ENCODE data around the gene WASF3.

WASF3 gene

DNA sequence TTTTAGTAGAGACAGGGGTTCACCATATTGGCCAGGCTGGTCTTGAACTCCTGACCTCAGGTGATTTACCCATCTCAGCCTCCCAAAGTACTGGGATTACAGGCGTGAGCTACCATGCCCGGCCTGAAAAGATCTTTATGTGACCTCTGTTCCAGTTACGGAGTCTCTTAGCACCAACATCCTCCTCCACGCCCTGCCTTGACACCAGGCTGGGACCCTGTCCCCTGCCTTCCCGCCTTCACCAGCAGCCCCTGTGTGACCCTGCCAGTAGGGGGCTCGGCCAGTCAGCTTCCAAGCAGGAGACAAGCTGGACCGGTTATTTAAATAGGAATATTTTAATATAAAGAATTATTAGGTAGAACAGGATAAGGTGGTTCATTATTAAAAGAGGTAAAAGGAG is 148.9 kb downstream of the WASF3 start:
- TF ChIP-seq CTCF (IDR thresholded peaks at IDR 0.05; ENCODE audit: low read length) (no peak), EZH2 (IDR thresholded peaks at IDR 0.05; ENCODE audit: borderline replicate concordance, low read length) (no peak)
- no peaks in the 10 kb centered on the region for H3K4me1 ChIP-seq (ENCODE audit: insufficient read depth, low read length, severe bottlenecking)
- no peaks in the 10 kb centered on the region for H3K36me3 ChIP-seq (ENCODE audit: insufficient read depth, low read length)
- H3F3A ChIP-seq (ENCODE audit: insufficient read depth, low read length) = no peaks in the 10 kb centered on the region
- H3K27me3 ChIP-seq (ENCODE audit: insufficient read depth, low read length) = 0 out of 2 replicates have a peak, but pooled peaks cover 3% of the 10 kb centered on the region
- no peaks in the 10 kb centered on the region for H3K9me2 ChIP-seq (ENCODE audit: low read depth, low read length)
- H3K9ac ChIP-seq (ENCODE audit: low read length) = no peak overlapping the region
- no peak overlapping the region for H2AFZ ChIP-seq (ENCODE audit: low read length)
- no peak overlapping the region for H3K4me3 ChIP-seq (ENCODE audit: low read depth, low read length, poor library complexity, severe bottlenecking)
- H3K27ac ChIP-seq (ENCODE audit: low read depth, low read length, poor library complexity, severe bottlenecking) = no peak overlapping the region
- no peak overlapping the region for H3K4me2 ChIP-seq (ENCODE audit: low read length)
- H4K20me1 ChIP-seq (ENCODE audit: insufficient read depth, low read length) = no peaks in the 10 kb centered on the region
- no peaks in the 10 kb centered on the region for H3K79me2 ChIP-seq (ENCODE audit: insufficient read depth, low read length)
- H3K9me3 ChIP-seq (ENCODE audit: low read length) = no peaks in the 10 kb centered on the region

DNA sequence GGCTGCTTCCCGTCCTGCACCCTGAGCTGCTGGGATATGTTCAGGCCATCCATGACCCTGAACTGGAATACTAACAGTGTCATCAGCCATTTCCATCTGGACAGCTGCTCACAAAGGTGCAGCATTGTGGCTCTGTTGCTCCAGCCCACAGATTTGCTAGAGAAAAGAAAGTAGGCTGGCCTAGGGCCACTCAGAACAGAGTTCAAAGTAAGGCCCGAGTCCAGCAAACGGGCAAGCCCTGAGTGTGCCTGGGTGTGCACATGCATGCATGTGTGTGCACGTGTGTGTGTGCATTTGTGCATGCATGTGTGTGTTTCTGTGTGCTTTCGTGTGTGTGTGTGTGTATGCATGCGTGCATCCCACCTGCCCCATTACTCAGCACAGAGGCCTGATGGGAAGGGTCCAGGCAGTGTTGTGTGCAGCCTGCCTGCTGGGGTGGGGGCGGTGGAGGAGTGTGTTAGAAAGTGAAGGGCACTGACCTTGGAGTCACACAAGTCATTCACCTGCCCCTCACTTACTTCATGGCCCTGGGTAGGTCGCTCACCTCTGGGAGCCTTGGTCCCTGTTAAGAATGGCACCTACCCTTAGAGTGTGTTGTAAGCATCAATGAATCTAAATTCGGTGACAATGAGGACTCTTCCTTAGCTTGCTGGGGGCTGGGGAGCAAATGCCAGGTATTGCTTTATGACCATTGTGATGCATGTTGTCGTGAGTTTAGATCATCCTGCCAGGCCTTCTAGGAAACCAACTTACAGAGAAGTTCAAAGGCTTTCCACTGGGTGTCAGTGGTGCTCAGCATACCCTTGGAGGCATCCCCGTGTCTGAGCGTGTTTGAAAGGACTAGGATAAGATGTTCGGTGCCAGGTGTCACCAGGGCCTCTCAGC is 149.9 kb downstream of the WASF3 start:
- Histone ChIP-seq H3K9ac (ENCODE audit: low read length) (no peak overlapping the region), H3K9me3 (ENCODE audit: low read length) (no peaks in the 10 kb centered on the region), H3K9me2 (ENCODE audit: low read depth, low read length) (no peaks in the 10 kb centered on the region), H3K4me3 (ENCODE audit: low read depth, low read length, poor library complexity, severe bottlenecking) (no peak overlapping the region), H3F3A (ENCODE audit: insufficient read depth, low read length) (no peaks in the 10 kb centered on the region), H2AFZ (ENCODE audit: low read length) (no peak overlapping the region), H3K4me1 (ENCODE audit: insufficient read depth, low read length, severe bottlenecking) (no peaks in the 10 kb centered on the region), H3K36me3 (ENCODE audit: insufficient read depth, low read length) (no peaks in the 10 kb centered on the region), H3K27ac (ENCODE audit: low read depth, low read length, poor library complexity, severe bottlenecking) (no peak overlapping the region), H4K20me1 (ENCODE audit: insufficient read depth, low read length) (no peaks in the 10 kb centered on the region), H3K4me2 (ENCODE audit: low read length) (no peak overlapping the region), H3K79me2 (ENCODE audit: insufficient read depth, low read length) (no peaks in the 10 kb centered on the region), H3K27me3 (ENCODE audit: insufficient read depth, low read length) (0 out of 2 replicates have a peak, but pooled peaks cover 3% of the 10 kb centered on the region)
- TF ChIP-seq EZH2 (IDR thresholded peaks at IDR 0.05; ENCODE audit: borderline replicate concordance, low read length) (no peak), CTCF (IDR thresholded peaks at IDR 0.05; ENCODE audit: low read length) (peak; percentile 66; the same call in 1 of the 2 replicates)

GRCh38 chr13:26708007-26708297 is 150.5 kb downstream of the WASF3 start:
- no peaks in the 10 kb centered on the region for H4K20me1 ChIP-seq (ENCODE audit: insufficient read depth, low read length)
- H3K9ac ChIP-seq (ENCODE audit: low read length) = no peak overlapping the region
- H3K27me3 ChIP-seq (ENCODE audit: insufficient read depth, low read length) = 0 out of 2 replicates have a peak, but pooled peaks cover 3% of the 10 kb centered on the region
- no peak overlapping the region for H3K4me3 ChIP-seq (ENCODE audit: low read depth, low read length, poor library complexity, severe bottlenecking)
- no peaks in the 10 kb centered on the region for H3K79me2 ChIP-seq (ENCODE audit: insufficient read depth, low read length)
- no peaks in the 10 kb centered on the region for H3F3A ChIP-seq (ENCODE audit: insufficient read depth, low read length)
- no peaks in the 10 kb centered on the region for H3K9me2 ChIP-seq (ENCODE audit: low read depth, low read length)
- H3K9me3 ChIP-seq (ENCODE audit: low read length) = no peaks in the 10 kb centered on the region
- H3K36me3 ChIP-seq (ENCODE audit: insufficient read depth, low read length) = no peaks in the 10 kb centered on the region
- H3K27ac ChIP-seq (ENCODE audit: low read depth, low read length, poor library complexity, severe bottlenecking) = no peak overlapping the region
- TF ChIP-seq CTCF (IDR thresholded peaks at IDR 0.05; ENCODE audit: low read length) = no peak; the same call in 1 of the 2 replicates
- no peak for TF ChIP-seq EZH2 (IDR thresholded peaks at IDR 0.05; ENCODE audit: borderline replicate concordance, low read length)
- H2AFZ ChIP-seq (ENCODE audit: low read length) = no peak overlapping the region
- no peaks in the 10 kb centered on the region for H3K4me1 ChIP-seq (ENCODE audit: insufficient read depth, low read length, severe bottlenecking)
- H3K4me2 ChIP-seq (ENCODE audit: low read length) = no peak overlapping the region
